Neuronal stem cell (in vitro differentiated cells): ENCODE data around the gene C11orf86.

Source experiments
- DNase-seq: peaks from one replicate; pipeline ENCODE4 v3.0.0-alpha.2; 2013; ENCODE audit warnings: low spot score
- H2AFZ ChIP-seq: one replicate; pipeline ENCODE4 v1.6.1; 2013; ENCODE audit warnings: mild to moderate bottlenecking, low read length, inconsistent platforms
- H2AK5ac ChIP-seq: 2 replicates; pipeline ENCODE4 v1.6.1; 2013; ENCODE audit warnings: low read depth, mild to moderate bottlenecking, inconsistent platforms, low read length, moderate library complexity, mixed read lengths
- H2BK120ac ChIP-seq: 2 replicates; pipeline ENCODE4 v1.6.1; 2013; ENCODE audit warnings: low read depth, mild to moderate bottlenecking, inconsistent platforms, low read length, moderate library complexity, mixed read lengths
- H2BK12ac ChIP-seq: one replicate; pipeline ENCODE4 v1.6.1; 2013; ENCODE audit warnings: low read length, inconsistent platforms
- H2BK15ac ChIP-seq: 2 replicates; pipeline ENCODE4 v1.6.1; 2013; ENCODE audit warnings: mild to moderate bottlenecking, low read length, inconsistent platforms, mixed read lengths
- H2BK5ac ChIP-seq: one replicate; pipeline ENCODE4 v1.6.1; 2013; ENCODE audit warnings: inconsistent platforms, mild to moderate bottlenecking, low read length, moderate library complexity
- H3K14ac ChIP-seq: one replicate; pipeline ENCODE4 v1.6.1; 2013; ENCODE audit warnings: low read length, inconsistent platforms
- H3K18ac ChIP-seq: 2 replicates; pipeline ENCODE4 v1.6.1; 2013; ENCODE audit warnings: low read length, inconsistent platforms
- H3K23ac ChIP-seq: 2 replicates; pipeline ENCODE4 v1.6.1; 2013; ENCODE audit warnings: low read depth, mild to moderate bottlenecking, mixed read lengths, low read length, inconsistent platforms; ENCODE audit not compliant: poor library complexity
- H3K27ac ChIP-seq: replicated peaks from 3 replicates; pipeline ENCODE4 v1.5.1; 2013; ENCODE audit warnings: low read length, inconsistent platforms
- H3K27me3 ChIP-seq, 3 experiments: 2 replicates each; pipeline ENCODE4 v1.6.1; 2013; ENCODE audit warnings: low read length in 3 of 3, mild to moderate bottlenecking in 2 of 3, inconsistent platforms in 1 of 3, low read depth in 1 of 3, mixed read lengths in 1 of 3, moderate library complexity in 1 of 3; ENCODE audit not compliant: control insufficient read depth in 3 of 3, insufficient read depth in 3 of 3
- H3K36me3 ChIP-seq, 2 donors: replicated peaks in 1 of 2; 2 replicates each; pipeline ENCODE4 v1.6.1; 2013; ENCODE audit warnings: low read length in 2 of 2; ENCODE audit not compliant: control insufficient read depth in 2 of 2, insufficient read depth in 2 of 2
- H3K4ac ChIP-seq: 2 replicates; pipeline ENCODE4 v1.6.1; 2013; ENCODE audit warnings: inconsistent platforms, mild to moderate bottlenecking, low read length, moderate library complexity
- H3K4me1 ChIP-seq, 2 donors: 1 replicate in 1 of 2; 2 replicates in 1 of 2; pipeline ENCODE4 v1.6.1; 2013; ENCODE audit warnings: low read length in 2 of 2, low read depth in 1 of 2; ENCODE audit not compliant: control insufficient read depth in 2 of 2, insufficient read depth in 1 of 2
- H3K4me2 ChIP-seq: one replicate; pipeline ENCODE4 v1.6.1; 2013; ENCODE audit warnings: mild to moderate bottlenecking, low read length, inconsistent platforms; ENCODE audit not compliant: insufficient read depth, poor library complexity, severe bottlenecking
- H3K4me3 ChIP-seq, 2 donors: 2 replicates each; pipeline ENCODE4 v1.5.1; 2013; ENCODE audit warnings: low read length in 2 of 2, mild to moderate bottlenecking in 2 of 2, inconsistent platforms in 1 of 2, moderate library complexity in 1 of 2
- H3K79me1 ChIP-seq: one replicate; pipeline ENCODE4 v1.6.1; 2013; ENCODE audit warnings: low read depth, mild to moderate bottlenecking, inconsistent platforms, low read length, moderate library complexity
- H3K9ac ChIP-seq: one replicate; pipeline ENCODE4 v1.6.1; 2013; ENCODE audit warnings: mild to moderate bottlenecking, low read depth, low read length, inconsistent platforms; ENCODE audit not compliant: poor library complexity
- H3K9me3 ChIP-seq, 2 donors: replicated peaks in 1 of 2; 2 replicates each; pipeline versions ENCODE3 to v1.6.1; 2013; ENCODE audit warnings: low read length in 2 of 2, mild to moderate bottlenecking in 2 of 2, inconsistent platforms in 1 of 2, low read depth in 1 of 2, mixed read lengths in 1 of 2, moderate library complexity in 1 of 2; ENCODE audit not compliant: control insufficient read depth in 2 of 2, insufficient read depth in 1 of 2
- H4K8ac ChIP-seq: one replicate; pipeline ENCODE4 v1.6.1; 2013; ENCODE audit warnings: low read depth, mild to moderate bottlenecking, inconsistent platforms, low read length, moderate library complexity
- H4K91ac ChIP-seq: one replicate; pipeline ENCODE4 v1.6.1; 2013; ENCODE audit warnings: low read length, low read depth, mild to moderate bottlenecking, inconsistent platforms; ENCODE audit not compliant: poor library complexity
- WGBS, 2 donors: extraction: QIAGEN DNeasy Blood & Tissue Kit; methylation state at CpG; one replicate each; pipeline ENCODE4 v1.1.7; 2013; ENCODE audit warnings: missing lambda C conversion rate in 2 of 2, mixed read lengths in 1 of 2; ENCODE audit not compliant: insufficient read length in 2 of 2, insufficient replicate concordance in 1 of 2; ENCODE audit errors: extremely low coverage in 2 of 2; 5-methylcytosine and 5-hydroxymethylcytosine counted together

Gene C11orf86

DNA sequence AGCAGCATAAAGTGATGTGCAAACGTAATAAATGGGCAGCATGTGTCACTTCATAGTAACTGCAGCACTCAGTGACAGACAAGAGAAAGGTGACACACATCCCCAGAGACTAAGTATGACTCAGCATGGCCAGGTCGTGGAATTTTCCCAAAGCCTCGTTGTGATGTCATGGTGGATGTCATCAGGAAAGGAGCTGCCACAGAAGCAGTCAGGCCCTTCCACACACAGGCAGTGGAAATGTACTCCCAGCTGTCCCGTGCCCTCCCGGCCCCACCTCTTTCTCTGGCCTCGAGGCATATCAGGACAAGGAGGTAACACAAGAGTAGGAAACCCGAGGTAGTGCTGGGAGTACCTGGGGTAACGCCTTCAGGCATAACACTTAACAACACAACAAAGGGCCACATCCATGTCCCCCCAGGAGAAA, 25.0 kb upstream of the C11orf86 start:
- no peak overlapping the region for H4K91ac ChIP-seq
- DNase-seq = no peak
- H2BK5ac ChIP-seq = no peak overlapping the region
- no CpG with 5 or more reads among the region's 8 CpGs for WGBS, 2 donors
- H3K9me3 ChIP-seq = no peaks in the 10 kb centered on the region
- H3K4me1 ChIP-seq = peaks cover 0 to 2% of the 10 kb centered on the region in 2 donors
- no peak overlapping the region for H3K4ac ChIP-seq
- H3K14ac ChIP-seq = no peak overlapping the region
- H3K4me2 ChIP-seq = no peak overlapping the region
- no peak overlapping the region for H2BK15ac ChIP-seq
- no peak overlapping the region for H3K4me3 ChIP-seq
- peaks cover 2% of the 10 kb centered on the region for H3K79me1 ChIP-seq
- H3K36me3 ChIP-seq = peaks cover 0 to 2% of the 10 kb centered on the region in 2 donors
- no peaks in the 10 kb centered on the region for H3K27me3 ChIP-seq
- no peak overlapping the region for H3K18ac ChIP-seq
- no peak overlapping the region for H2BK120ac ChIP-seq
- H3K9ac ChIP-seq = peak overlapping the region; percentile 27
- H4K8ac ChIP-seq = no peak overlapping the region
- H2BK12ac ChIP-seq = peak overlapping the region; percentile 28
- H2AK5ac ChIP-seq = no peak overlapping the region
- no peak overlapping the region for H2AFZ ChIP-seq
- no peak overlapping the region for H3K23ac ChIP-seq
- no peak overlapping the region for H3K27ac ChIP-seq

DNA sequence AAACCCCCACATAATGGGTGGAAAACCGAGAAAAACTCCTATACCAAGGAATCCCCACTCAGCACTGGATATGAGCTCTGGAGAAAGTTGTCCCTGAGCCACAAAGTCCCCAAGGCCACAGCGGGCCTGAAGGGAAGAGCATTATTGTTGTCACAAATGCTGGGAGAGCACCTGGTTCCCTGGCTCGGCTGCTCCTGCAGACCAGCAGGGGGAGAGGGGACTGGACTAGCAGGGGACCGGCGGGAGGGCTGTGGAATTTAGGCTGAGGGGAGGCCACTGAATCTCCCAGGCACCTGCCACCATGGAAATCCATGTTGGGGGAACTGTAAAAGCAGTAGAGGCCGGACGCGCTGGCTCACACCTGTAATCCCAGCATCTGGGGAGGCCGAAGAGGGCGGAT, 24.0 kb upstream of the C11orf86 start:
- Histone ChIP-seq H2AK5ac (no peak overlapping the region), H2BK120ac (no peak overlapping the region), H3K36me3 (peaks cover 0 to 2% of the 10 kb centered on the region in 2 donors), H3K4me1 (peaks cover 0 to 2% of the 10 kb centered on the region in 2 donors), H4K91ac (no peak overlapping the region), H3K4ac (no peak overlapping the region), H4K8ac (no peak overlapping the region), H3K4me3 (no peak overlapping the region), H3K27me3 (no peaks in the 10 kb centered on the region), H3K79me1 (peaks cover 2% of the 10 kb centered on the region), H2BK5ac (no peak overlapping the region), H3K18ac (no peak overlapping the region), H2BK15ac (no peak overlapping the region), H3K14ac (no peak overlapping the region), H3K9ac (no peak overlapping the region), H3K9me3 (no peaks in the 10 kb centered on the region), H2AFZ (no peak overlapping the region), H2BK12ac (no peak overlapping the region), H3K23ac (no peak overlapping the region), H3K27ac (no peak overlapping the region), H3K4me2 (no peak overlapping the region)
- WGBS, 2 donors = no CpG with 5 or more reads among the region's 10 CpGs
- no peak for DNase-seq

DNA sequence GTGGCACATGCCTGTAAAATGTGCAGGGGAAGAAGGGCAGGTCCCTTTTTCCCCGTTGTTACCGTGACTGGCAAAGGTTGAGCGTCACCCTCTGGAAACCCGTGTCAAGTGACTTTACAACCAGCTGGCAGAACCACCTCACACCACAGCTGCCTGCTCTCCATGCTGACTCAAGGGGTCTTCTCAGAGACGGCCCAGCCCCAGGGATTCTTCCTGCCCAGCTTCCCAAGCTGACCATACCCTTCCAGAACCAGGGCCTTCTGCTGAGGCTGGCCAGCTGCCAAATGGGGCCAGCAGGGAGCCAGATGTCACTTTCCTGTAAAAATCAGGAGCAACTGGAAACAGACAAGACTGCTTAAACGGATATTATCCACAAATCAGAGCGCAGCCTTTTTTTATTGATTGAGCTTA, 23.2 kb upstream of the C11orf86 start:
- no peak overlapping the region for H2AFZ ChIP-seq
- H2AK5ac ChIP-seq = no peak overlapping the region
- no peak overlapping the region for H4K8ac ChIP-seq
- H4K91ac ChIP-seq = no peak overlapping the region
- H3K23ac ChIP-seq = no peak overlapping the region
- H3K4ac ChIP-seq = no peak overlapping the region
- peaks cover 2% of the 10 kb centered on the region in 2 donors for H3K4me1 ChIP-seq
- no peak overlapping the region for H3K9ac ChIP-seq
- peaks cover 0 to 2% of the 10 kb centered on the region in 2 donors for H3K36me3 ChIP-seq
- H3K9me3 ChIP-seq = no peaks in the 10 kb centered on the region
- H3K18ac ChIP-seq = no peak overlapping the region
- no peak for DNase-seq
- WGBS, 2 donors = no CpG with 5 or more reads among the region's 7 CpGs
- no peak overlapping the region for H3K27ac ChIP-seq
- H3K4me3 ChIP-seq = no peak overlapping the region
- no peak overlapping the region for H2BK12ac ChIP-seq
- H2BK120ac ChIP-seq = no peak overlapping the region
- no peaks in the 10 kb centered on the region for H3K27me3 ChIP-seq
- no peak overlapping the region for H2BK5ac ChIP-seq
- H3K4me2 ChIP-seq = no peak overlapping the region
- peaks cover 2% of the 10 kb centered on the region for H3K79me1 ChIP-seq
- H3K14ac ChIP-seq = no peak overlapping the region
- no peak overlapping the region for H2BK15ac ChIP-seq

DNA sequence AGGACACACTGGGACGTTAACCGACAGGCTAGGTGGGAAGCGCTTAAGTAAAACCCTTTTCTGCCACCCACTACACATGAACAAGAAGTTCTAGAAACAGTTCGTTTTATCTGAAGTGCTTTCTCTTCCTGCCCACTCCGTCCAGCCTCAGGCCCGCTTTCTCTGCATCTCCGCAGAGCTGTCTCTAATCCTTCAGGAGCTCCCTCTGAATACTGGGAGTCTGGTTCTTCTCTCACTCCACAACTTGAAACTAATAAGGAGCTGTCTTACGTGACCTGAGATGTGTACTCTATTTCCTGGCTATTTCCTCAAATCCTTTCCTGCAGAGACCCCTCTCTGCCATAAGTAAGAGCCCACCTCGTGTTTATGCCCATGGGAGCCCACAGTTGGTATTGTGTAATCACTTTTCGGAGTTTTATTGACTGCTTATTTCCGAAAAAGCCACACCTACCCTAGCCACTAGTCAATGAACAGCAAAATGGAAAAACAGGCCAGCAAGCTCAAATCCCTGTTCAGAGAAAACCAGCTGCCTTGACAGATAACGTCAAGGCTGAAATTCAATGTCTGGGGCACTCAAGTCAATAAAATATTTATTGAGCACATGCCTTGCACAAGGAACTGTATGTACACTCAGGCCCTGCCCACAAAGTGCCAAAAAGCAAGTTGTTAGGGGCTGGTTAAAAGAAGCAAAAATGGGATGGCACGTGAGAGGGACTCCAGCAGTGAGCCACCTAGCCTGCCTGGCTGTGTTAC, 21.8 kb upstream of the C11orf86 start:
- Histone ChIP-seq H2BK12ac (no peak overlapping the region), H3K9ac (no peak overlapping the region), H3K23ac (no peak overlapping the region), H3K79me1 (peaks cover 2% of the 10 kb centered on the region), H2BK15ac (no peak overlapping the region), H2BK120ac (no peak overlapping the region), H4K91ac (no peak overlapping the region), H2AFZ (no peak overlapping the region), H3K27ac (no peak overlapping the region), H3K27me3 (no peaks in the 10 kb centered on the region), H3K4me3 (no peak overlapping the region), H3K4me1 (peaks cover 2 to 3% of the 10 kb centered on the region in 2 donors), H2BK5ac (no peak overlapping the region), H3K14ac (no peak overlapping the region), H3K9me3 (no peaks in the 10 kb centered on the region), H3K4me2 (no peak overlapping the region), H3K36me3 (peaks cover 0 to 2% of the 10 kb centered on the region in 2 donors), H2AK5ac (no peak overlapping the region), H4K8ac (no peak overlapping the region), H3K18ac (no peak overlapping the region), H3K4ac (no peak overlapping the region)
- no peak for DNase-seq
- no CpG with 5 or more reads among the region's 13 CpGs for WGBS, 2 donors
